NCI-H510A (cell line): ENCODE results near the gene MOXD1.
"Not testable (repeated sequence)": the region's sequence is repeated elsewhere in the genome, so short reads cannot be mapped to it uniquely, and the experiment has no call there.

Source experiments
- DNase-seq: peaks from one replicate; lab custom pipeline; 2025; lab: John Stamatoyannopoulos, UW

The MOXD1 gene

GRCh38 chr6:132354517-132355167 lies 46.6 kb downstream of the MOXD1 start:
- DNase-seq: no peak

GRCh38 chr6:132351986-132352385 lies 49.3 kb downstream of the MOXD1 start:
- not testable (repeated sequence) for DNase-seq

DNA sequence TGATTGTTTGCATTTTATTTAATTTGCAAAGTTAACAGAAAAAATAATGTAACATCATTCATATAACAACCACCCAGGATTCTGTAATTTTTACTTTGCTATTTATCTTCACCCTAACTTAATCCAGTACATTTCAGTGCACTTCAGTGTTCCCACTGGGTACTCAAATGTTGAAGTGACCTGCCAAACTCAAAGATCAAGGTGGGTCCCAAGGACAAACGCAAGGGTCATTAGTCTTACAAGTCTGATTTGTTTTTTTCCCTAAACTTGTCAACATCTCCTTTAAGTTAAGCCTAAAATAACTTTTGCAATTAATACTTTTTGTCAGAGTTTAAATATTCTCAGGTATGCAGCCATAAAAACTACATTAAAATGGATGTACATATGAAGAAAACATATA lies 53.0 kb downstream of the MOXD1 start:
- no peak for DNase-seq

- no peak for DNase-seq
Measured at GRCh38 chr6:132344811-132345210, 56.5 kb downstream of the MOXD1 start.

- DNase-seq: no peak
Measured at GRCh38 chr6:132341646-132342045, 59.6 kb downstream of the MOXD1 start.

- no peak for DNase-seq
Measured at GRCh38 chr6:132334521-132334885, 66.8 kb downstream of the MOXD1 start.

DNA sequence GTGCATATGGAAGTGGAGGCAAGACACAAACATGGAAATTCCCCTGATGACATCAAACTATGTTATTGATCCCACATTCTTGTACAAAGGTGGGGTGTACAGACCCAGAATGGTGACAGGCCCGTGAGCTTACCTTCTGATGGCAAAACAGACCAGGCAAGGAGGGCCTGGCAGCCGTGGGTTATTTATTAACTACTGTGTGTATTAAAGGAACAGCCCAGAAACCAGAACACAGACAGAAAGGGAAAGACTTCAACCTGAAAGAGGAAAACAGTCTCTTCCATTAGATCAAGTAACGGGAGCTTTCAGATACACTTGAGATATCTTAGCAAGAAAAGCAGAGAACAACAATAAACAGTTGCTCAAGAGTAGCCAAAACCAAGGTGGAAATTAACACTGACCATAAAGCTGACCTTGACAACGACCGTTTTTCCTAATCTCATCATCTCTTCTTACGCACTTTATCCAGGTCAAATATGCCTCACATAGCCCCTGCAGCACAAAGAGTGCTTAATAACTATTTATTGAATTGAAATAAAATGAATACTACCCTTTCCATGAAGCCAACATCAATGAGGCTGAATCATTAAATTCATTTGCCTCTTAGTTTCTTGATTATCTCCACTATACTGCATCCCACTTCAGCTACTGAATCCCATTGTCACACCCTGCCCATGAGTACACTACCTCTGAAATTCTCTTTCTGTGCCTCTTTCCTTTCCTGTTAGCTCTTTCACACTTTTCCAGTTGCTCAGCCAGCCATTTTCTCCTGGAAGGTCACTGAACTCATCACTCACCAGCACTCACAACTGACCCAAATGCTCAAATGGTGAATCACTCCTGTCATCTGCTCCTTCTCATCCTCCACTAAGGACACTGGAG lies 67.4 kb downstream of the MOXD1 start:
- no peak for DNase-seq

DNA sequence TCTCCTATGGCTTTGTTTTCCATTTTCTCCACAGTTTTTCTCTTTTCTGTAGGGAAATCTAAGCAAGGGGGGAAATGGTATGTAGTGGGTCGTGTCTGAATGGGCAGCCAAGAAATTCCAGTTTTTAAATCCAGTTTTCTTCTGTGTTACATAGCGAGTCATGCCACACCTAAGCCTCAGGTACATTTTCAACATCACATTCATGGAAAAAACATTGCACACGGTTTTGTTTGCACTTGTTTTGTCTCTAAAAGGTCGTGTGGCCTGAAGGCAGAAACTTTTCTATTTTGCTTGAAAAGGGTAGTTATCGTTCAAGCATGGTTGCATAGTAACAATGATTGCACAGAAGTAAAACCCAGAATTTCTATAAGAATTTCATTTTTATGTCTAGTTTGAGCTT lies 70.5 kb downstream of the MOXD1 start:
- no peak for DNase-seq

DNA sequence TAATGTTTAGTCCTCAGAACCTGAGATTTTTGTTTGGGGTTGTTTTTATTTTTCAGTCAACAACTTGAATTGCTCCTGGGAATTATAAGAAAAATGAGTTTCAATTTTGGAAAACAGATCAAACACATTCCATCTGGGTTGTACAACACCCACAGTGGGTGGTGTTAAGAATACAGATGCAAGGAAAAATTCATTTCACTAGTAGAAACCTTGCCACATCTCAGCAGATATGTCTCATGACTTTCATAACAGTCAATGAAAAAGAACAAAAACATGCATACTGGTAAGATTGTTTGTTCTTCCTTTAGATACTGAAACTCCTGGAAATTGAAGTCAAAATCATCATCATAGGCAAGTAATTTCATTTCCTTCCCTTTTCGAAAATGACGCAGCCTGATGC lies 78.9 kb downstream of the MOXD1 start:
- DNase-seq: no peak

DNA sequence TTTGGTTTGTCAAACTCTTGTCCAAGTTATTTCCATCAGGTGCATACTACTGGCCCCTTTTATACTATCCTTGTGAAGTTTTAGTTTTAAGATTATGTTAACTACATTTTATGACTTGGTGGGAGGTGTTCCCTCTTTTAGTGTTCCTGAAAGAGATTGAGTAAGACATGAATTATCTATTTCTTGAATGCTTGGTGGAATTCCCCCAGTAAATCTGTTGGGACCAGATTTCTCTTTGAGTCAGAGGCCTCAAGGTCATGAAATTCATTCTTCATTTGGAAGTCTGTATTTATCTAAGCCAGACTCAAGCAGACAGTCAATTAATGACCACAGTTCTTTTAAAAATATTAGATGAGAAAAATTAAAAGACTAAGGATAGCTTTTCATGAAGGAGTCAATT lies 81.3 kb downstream of the MOXD1 start:
- DNase-seq: no peak

- no peak for DNase-seq
Measured at GRCh38 chr6:132316970-132317369, 84.3 kb downstream of the MOXD1 start.

DNA sequence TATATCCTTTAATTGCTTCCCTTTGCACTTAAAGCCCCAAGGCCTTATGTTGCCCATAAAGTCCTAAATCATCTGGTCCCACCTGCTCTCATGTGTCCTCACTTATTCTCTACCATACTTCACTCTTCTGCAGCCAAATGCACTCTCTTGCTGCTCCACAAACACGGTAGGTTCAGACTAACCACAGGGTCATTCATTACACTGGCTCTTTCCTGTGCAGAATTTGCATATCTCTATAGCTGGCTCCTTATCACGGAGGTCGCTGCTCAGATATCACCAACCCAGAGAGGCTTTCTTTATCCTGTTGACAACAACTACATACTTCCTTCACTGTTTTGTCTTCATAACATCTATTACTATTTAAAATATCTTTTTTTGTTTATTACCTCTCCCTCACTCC lies 86.8 kb downstream of the MOXD1 start:
- no peak for DNase-seq

DNA sequence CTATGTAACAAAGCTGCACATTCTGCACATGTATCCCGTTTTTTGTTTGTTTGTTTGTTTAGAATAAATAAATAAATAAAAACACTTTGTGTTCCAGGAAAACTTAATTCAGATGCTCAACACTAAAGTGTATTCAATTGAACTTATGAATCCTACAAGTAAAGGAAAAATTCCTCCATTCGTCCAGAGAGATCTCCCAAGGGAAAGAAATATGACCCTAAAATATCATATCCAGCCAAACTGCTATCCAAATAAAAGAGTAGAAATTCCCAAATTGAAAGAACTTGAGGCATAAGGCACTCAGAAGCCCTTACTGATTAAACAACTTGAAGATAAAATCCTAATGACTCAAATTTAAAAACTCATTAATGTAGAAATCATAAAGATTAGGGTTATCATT lies 90.4 kb downstream of the MOXD1 start:
- DNase-seq: no peak

GRCh38 chr6:132310151-132310550 lies 91.1 kb downstream of the MOXD1 start:
- DNase-seq: not testable (repeated sequence)

GRCh38 chr6:132304891-132305305 lies 96.4 kb downstream of the MOXD1 start:
- DNase-seq: no peak

DNA sequence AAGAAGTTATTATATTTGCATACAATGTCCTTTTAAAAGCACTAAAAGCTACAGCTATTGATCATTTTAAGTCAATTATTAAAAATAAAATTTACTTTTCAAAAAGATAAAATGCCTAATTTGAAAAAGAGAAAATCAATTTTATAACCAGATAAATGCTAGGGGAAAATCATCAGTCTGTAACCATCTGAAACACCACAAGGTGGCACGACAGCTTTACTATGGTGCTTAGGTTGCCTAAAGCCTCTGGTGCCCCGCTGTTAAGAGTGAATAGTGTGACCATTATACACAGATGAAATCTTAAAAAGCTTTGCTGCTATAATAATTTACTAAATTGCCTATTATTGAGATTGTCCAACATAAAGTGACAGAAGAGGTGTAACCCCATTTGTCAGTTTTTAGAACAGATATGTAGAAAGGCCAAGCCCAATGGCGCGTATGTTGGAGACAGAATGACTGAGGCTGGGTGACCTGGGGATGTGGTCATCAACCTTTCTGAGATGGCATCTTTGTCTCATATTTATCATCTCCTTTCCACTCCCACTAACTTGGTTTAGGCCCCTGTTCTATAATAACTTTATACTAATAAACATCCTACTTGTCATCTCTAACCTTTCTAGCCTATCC lies 100.8 kb downstream of the MOXD1 start:
- no peak for DNase-seq

GRCh38 chr6:132298344-132298949 lies 102.8 kb downstream of the MOXD1 start:
- DNase-seq: no peak

DNA sequence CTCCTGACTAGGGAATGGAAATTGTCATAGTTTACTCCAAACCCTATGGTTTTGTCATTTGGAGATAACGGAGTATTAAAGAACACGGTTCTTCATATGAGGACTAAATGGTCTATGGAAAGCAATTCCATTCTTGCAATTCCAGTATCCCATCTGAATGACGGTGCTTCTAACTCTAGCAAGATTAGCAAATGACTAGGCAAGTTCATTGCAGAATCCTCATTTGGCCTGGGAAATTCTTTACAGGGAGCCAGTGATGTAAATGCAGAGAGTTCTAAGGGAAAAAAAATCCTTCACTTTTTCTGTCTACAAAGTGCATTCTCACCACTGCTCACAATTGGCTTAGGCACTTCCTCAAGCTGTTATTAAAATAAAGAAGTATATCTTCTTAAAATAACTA lies 111.5 kb downstream of the MOXD1 start:
- no peak for DNase-seq

GRCh38 chr6:132287101-132287500 lies 114.2 kb downstream of the MOXD1 start:
- no peak for DNase-seq

- no peak for DNase-seq
Measured at GRCh38 chr6:132286298-132287019, 114.8 kb downstream of the MOXD1 start.

DNA sequence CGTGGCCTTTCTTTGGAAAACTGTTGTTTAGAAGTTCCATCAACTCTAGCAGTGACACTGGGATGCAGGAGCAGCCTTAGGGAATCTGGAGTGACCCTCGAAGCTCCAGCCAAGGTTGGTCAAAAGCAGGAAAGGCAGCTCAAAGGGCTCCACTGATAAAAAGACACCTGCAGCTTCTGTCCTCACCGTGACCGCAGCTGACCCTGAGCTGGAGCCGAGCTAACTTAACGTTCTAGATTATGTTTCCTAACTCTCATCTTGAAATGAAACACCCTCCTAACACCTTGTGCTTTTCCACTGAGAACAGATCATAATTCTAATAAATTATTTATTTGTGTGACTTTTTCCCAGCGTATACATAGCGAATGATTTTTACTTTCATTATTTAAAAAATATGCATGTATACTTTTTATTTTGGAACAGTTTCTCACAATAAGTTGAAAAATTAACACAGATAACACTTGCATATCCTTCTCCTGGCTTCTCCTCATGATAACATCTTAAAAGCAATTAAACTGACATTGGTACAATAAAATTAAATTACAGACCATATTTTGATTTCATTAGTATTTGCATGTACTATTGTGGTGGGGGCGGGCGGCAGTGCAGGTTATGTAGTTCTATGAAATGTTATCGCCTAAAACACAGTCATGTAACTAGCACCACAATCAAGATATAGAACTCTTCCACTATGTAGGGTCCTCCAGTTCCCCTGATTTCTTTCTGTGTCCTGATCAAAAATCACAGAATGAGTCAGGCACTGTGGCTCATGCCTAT lies 116.1 kb downstream of the MOXD1 start:
- no peak for DNase-seq
